Ovary (tissue), 3 donors: ENCODE measurements around the gene LARP6.

Experiments used
- CTCF ChIP-seq, 3 donors: fragments of 450-650 bp in 2 of 3; fragments of 200-600 bp in 1 of 3; IDR thresholded peaks; one replicate each; pipeline versions ENCODE4 v1.5.1 to v1.8.0; 2016 to 2022; ENCODE audit warnings: antibody characterized with exemption in 3 of 3, mild to moderate bottlenecking in 1 of 3
- EP300 ChIP-seq: sonication (generic); formaldehyde crosslinking; IDR thresholded peaks from one replicate; pipeline ENCODE4 v1.6.1; 2017; ENCODE audit warnings: antibody characterized with exemption
- donor health status: DM: no; HTN: no; CAD: no.

GRCh38 chr15:70833422-70833821, 20.5 kb downstream of the LARP6 start:
- TF ChIP-seq CTCF (IDR thresholded peaks at IDR 0.05) (no peak), EP300 (no peak)
